Keratinocyte (primary cell): ENCODE measurements around the gene TSSC4. TPM values are rescaled to one million over a fixed set of nuclear protein-coding genes. Genes with fewer than 3 reads are reported as not detected.

Source experiments
- DNase-seq: peaks from one replicate; pipeline ENCODE4 v3.0.0-alpha.2; 2011; ENCODE audit warnings: low read depth, missing footprints, low spot score
- FAIRE-seq: peaks from 2 replicates; lab custom pipeline; 2011; peaks lifted over from hg19 to GRCh38; lab: Jason Lieb, UNC
- H2AFZ ChIP-seq: 2 replicates; pipeline ENCODE4 v1.6.0; 2012; ENCODE audit warnings: low read length, control low read depth, inconsistent platforms; ENCODE audit not compliant: control insufficient read depth
- H3K27ac ChIP-seq: 2 replicates; pipeline ENCODE4 v1.5.1; 2011; ENCODE audit warnings: low read length; ENCODE audit not compliant: control insufficient read depth, insufficient read depth
- H3K27me3 ChIP-seq: 3 replicates; pipeline ENCODE4 v1.6.0; 2011; ENCODE audit warnings: low read length; ENCODE audit not compliant: control insufficient read depth, insufficient read depth; ENCODE audit errors: extremely low read depth
- H3K36me3 ChIP-seq, 2 experiments: 2 replicates in 1 of 2; 3 replicates in 1 of 2; pipeline ENCODE4 v1.5.1; 2011; ENCODE audit warnings: low read length in 2 of 2, mild to moderate bottlenecking in 1 of 2; ENCODE audit not compliant: control insufficient read depth in 2 of 2, insufficient read depth in 2 of 2; ENCODE audit errors: extremely low read depth in 1 of 2
- H3K4me1 ChIP-seq: 3 replicates; pipeline ENCODE4 v1.5.1; 2011; ENCODE audit warnings: low read length; ENCODE audit not compliant: control insufficient read depth, insufficient read depth; ENCODE audit errors: extremely low read depth
- H3K4me2 ChIP-seq: 3 replicates; pipeline ENCODE4 v1.6.0; 2011; ENCODE audit warnings: low read depth, low read length; ENCODE audit not compliant: control insufficient read depth, insufficient read depth; ENCODE audit errors: extremely low read depth
- H3K4me3 ChIP-seq, 3 experiments: fragments of 200-600 bp in 1 of 3; sonication (generic) in 1 of 3; 2 replicates in 2 of 3; 3 replicates in 1 of 3; pipeline ENCODE4 v1.5.1; 2011 to 2016; ENCODE audit warnings: low read length in 3 of 3, mild to moderate bottlenecking in 3 of 3, control low read depth in 2 of 3, inconsistent platforms in 1 of 3, low read depth in 1 of 3, mixed read lengths in 1 of 3, mixed run types in 1 of 3, moderate library complexity in 1 of 3; ENCODE audit not compliant: control insufficient read depth in 2 of 3, insufficient read depth in 2 of 3; ENCODE audit errors: extremely low read depth in 1 of 3
- H3K79me2 ChIP-seq: 2 replicates; pipeline ENCODE4 v1.6.0; 2012; ENCODE audit warnings: low read length; ENCODE audit not compliant: control insufficient read depth, insufficient read depth
- H3K9ac ChIP-seq: 3 replicates; pipeline ENCODE4 v1.6.0; 2011; ENCODE audit warnings: low read length; ENCODE audit not compliant: control insufficient read depth, insufficient read depth; ENCODE audit errors: extremely low read depth
- H3K9me1 ChIP-seq: 3 replicates; pipeline ENCODE4 v1.6.0; 2011; ENCODE audit warnings: low read length; ENCODE audit not compliant: control insufficient read depth, insufficient read depth; ENCODE audit errors: extremely low read depth
- H3K9me3 ChIP-seq: 2 replicates; pipeline ENCODE4 v1.5.1; 2012; ENCODE audit warnings: low read depth, low read length; ENCODE audit not compliant: control insufficient read depth
- H4K20me1 ChIP-seq: 3 replicates; pipeline ENCODE4 v1.6.0; 2011; ENCODE audit warnings: low read length; ENCODE audit not compliant: control insufficient read depth, insufficient read depth; ENCODE audit errors: extremely low read depth
- EZH2 ChIP-seq: IDR thresholded peaks from one replicate; pipeline ENCODE4 v1.6.1; 2012; ENCODE audit warnings: inconsistent platforms, mild to moderate bottlenecking, low read length, moderate library complexity
- dilution Hi-C: fragments of 300-500 bp; cut with MboI; formaldehyde crosslinking; loops from one replicate; pipeline ENCODE4 v1.7.0; 2020; ENCODE audit warnings: low sequenced_read_pairs; ENCODE audit not compliant: extremely low pct_ligation_motif_present
- polyA plus RNA-seq, 5 experiments: library from polyadenylated mRNA; depleted of rRNA in 3 of 5; stranded (reverse) in 3 of 5; stranded (forward) in 1 of 5; unstranded in 1 of 5; fragments of >200 nt; gene quantifications; 1 replicate in 1 of 5; 2 replicates in 3 of 5; 3 replicates in 1 of 5; pipeline versions ENCODE4 v1.2.1 to v1.2.3, GENCODE V29; 2011 to 2012; ENCODE audit warnings: missing spikeins in 2 of 5, low read depth in 1 of 5, low replicate concordance in 1 of 5
- TF ChIP-seq, protein P1 (sequence below), 3 experiments: IDR thresholded peaks in 1 of 3; conservative IDR thresholded peaks in 1 of 3; optimal IDR thresholded peaks in 1 of 3; 2 replicates in 2 of 3; 3 replicates in 1 of 3; pipeline versions ENCODE3 to v1.5.1; 2011; ENCODE audit warnings: low read length in 3 of 3, mild to moderate bottlenecking in 3 of 3, moderate library complexity in 2 of 3, control low read depth in 1 of 3, inconsistent platforms in 1 of 3; ENCODE audit not compliant: insufficient read depth in 2 of 3; ENCODE audit errors: extremely low read depth in 1 of 3

Gene TSSC4
- polyA plus RNA-seq, 1 donor (not counting 4 experiments of a cell fraction or from before 2014, with no cell fraction given), result 15.9 TPM

GRCh38 chr11:2368178-2368850, 32.2 kb upstream of the TSSC4 start:
- H4K20me1 ChIP-seq, result no peaks in the 10 kb centered on the region
- no peaks in the 10 kb centered on the region for H3K9me1 ChIP-seq
- no peak overlapping the region for H3K4me2 ChIP-seq
- H3K36me3 ChIP-seq, result no peaks in the 10 kb centered on the region
- no peak overlapping the region for H3K9ac ChIP-seq
- no peaks in the 10 kb centered on the region for H3K27me3 ChIP-seq
- H3K4me3 ChIP-seq, result no peak overlapping the region
- H2AFZ ChIP-seq, result no peak overlapping the region
- FAIRE-seq, result no peak
- no peak for TF ChIP-seq EZH2
- TF ChIP-seq, protein P1, sequence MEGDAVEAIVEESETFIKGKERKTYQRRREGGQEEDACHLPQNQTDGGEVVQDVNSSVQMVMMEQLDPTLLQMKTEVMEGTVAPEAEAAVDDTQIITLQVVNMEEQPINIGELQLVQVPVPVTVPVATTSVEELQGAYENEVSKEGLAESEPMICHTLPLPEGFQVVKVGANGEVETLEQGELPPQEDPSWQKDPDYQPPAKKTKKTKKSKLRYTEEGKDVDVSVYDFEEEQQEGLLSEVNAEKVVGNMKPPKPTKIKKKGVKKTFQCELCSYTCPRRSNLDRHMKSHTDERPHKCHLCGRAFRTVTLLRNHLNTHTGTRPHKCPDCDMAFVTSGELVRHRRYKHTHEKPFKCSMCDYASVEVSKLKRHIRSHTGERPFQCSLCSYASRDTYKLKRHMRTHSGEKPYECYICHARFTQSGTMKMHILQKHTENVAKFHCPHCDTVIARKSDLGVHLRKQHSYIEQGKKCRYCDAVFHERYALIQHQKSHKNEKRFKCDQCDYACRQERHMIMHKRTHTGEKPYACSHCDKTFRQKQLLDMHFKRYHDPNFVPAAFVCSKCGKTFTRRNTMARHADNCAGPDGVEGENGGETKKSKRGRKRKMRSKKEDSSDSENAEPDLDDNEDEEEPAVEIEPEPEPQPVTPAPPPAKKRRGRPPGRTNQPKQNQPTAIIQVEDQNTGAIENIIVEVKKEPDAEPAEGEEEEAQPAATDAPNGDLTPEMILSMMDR (optimal IDR thresholded peaks at IDR 0.05 in 1 of 3, IDR thresholded peaks at IDR 0.05 in 1 of 3, conservative IDR thresholded peaks at IDR 0.05 in 1 of 3; ENCODE audit: extremely low read depth in 1 of 3, insufficient read depth in 2 of 3, low read length in 3 of 3), result no peak
- dilution Hi-C loops, result no loop called here
- no peaks in the 10 kb centered on the region for H3K4me1 ChIP-seq
- H3K9me3 ChIP-seq, result no peaks in the 10 kb centered on the region
- no peaks in the 10 kb centered on the region for H3K79me2 ChIP-seq
- no peak for DNase-seq
- no peak overlapping the region for H3K27ac ChIP-seq

GRCh38 chr11:2368851-2369180, 31.7 kb upstream of the TSSC4 start:
- H3K36me3 ChIP-seq, result no peaks in the 10 kb centered on the region
- no peak overlapping the region for H3K9ac ChIP-seq
- TF ChIP-seq EZH2, result no peak
- TF ChIP-seq, protein P1 (optimal IDR thresholded peaks at IDR 0.05 in 1 of 3, IDR thresholded peaks at IDR 0.05 in 1 of 3, conservative IDR thresholded peaks at IDR 0.05 in 1 of 3; ENCODE audit: extremely low read depth in 1 of 3, insufficient read depth in 2 of 3, low read length in 3 of 3), result no peak
- H3K9me3 ChIP-seq, result no peaks in the 10 kb centered on the region
- FAIRE-seq, result no peak
- no peak for DNase-seq
- no peak overlapping the region for H3K4me3 ChIP-seq
- no peaks in the 10 kb centered on the region for H3K27me3 ChIP-seq
- H3K4me2 ChIP-seq, result no peak overlapping the region
- H3K4me1 ChIP-seq, result peaks cover 3% of the 10 kb centered on the region
- no peak overlapping the region for H2AFZ ChIP-seq
- no peaks in the 10 kb centered on the region for H3K79me2 ChIP-seq
- dilution Hi-C loops, result no loop called here
- no peak overlapping the region for H3K27ac ChIP-seq
- H4K20me1 ChIP-seq, result no peaks in the 10 kb centered on the region
- H3K9me1 ChIP-seq, result no peaks in the 10 kb centered on the region
